T-helper 22 cell (primary cell): Measurements from ENCODE around the gene MSI2.

Experiments
- DNase-seq: peaks from one replicate; pipeline ENCODE4 v3.0.0-alpha.2; 2020; ENCODE audit warnings: low read depth

The MSI2 gene

DNA sequence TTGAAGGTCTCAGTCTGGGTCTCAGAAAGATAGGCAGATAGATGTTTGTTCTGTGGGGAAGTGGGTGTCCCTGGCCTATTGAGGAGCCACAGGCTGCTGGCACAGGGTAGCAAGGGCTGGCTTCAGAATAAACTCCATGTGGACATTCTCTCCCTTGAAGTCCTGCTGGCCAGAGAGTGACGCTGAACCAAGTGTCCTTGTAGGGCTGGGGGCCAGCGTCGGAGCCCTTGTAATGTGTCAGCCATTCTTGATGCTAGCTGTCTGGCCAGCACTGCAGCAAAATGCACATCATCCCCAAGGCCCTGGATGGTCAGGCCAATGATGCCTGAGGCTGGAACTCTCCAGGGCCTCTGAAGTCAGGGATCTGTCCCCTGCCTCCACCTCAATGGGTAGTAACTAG lies 385.4 kb downstream of the MSI2 start:
- DNase-seq: no peak

DNA sequence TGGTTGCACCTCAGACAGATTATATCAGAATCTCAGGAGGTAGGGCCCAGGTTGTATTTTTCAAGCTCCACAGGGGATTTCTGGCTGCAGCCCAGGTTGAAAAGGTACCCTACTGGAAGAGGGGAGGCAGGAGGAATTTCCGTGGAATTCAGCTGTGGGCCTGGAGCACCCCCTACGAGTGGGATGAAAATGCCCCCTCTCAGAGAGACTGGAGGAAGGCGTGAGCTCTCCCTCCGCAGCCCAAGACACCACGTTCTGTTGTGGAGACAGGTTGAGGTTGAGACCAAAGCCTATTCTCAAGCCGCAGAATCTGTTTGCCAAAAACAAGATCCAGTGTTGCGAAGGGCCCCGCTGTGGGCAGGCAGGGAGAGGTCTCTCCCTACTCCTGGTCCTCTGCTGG lies 386.7 kb downstream of the MSI2 start:
- no peak for DNase-seq

DNA sequence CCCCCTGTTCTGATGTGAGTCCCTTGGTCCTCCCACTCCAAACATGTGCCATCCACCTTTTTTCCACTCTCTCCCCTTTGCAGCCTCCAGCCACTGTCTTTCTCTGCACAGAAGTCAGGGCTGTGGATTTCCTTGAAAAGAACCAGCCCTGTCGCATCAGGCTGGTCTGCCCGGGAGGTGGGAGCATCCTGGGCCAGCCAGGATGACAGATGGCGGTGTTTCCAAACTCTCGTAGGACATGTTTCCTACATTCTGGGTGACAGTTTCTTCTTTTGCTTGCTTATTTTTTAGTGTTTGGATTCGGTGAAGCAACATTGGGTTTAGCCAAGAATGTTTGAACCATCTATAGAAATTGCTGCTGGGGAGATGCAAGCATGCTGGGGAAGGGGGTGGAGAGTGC lies 388.0 kb downstream of the MSI2 start:
- DNase-seq: no peak

DNA sequence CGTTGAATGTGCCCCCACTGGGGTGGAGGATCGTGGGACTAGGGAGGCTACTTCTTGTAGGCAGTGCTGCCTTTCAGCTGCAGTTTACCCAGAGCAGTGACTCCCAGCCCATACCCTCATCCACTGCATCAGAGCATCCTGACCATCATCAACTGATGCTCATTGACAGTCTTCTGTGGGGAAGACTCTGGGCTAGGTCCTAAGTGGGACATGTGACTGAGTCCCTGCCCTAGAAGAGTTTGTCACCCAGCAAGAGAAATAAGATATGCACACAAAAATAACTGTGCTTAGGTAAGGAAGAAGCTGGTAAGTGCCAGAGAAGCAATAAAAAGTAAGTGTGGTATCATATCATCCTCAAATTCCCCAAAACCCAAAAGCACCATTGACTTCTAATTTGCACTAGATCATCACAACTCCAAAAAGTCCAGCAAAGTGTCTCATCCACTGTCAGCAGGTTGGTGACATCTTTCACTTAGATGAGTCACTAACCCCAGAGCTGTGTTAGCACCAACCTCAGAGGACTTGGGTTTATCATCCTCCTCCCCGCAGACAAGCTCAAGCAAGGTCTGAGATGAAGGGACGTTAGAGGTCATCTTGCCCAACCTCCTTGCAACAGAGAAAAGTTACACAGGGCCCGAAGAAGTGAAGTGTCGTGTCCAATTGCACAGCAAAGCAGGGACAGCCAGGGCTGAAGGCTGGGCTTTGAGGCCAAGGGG lies 389.8 kb downstream of the MSI2 start:
- DNase-seq: no peak

DNA sequence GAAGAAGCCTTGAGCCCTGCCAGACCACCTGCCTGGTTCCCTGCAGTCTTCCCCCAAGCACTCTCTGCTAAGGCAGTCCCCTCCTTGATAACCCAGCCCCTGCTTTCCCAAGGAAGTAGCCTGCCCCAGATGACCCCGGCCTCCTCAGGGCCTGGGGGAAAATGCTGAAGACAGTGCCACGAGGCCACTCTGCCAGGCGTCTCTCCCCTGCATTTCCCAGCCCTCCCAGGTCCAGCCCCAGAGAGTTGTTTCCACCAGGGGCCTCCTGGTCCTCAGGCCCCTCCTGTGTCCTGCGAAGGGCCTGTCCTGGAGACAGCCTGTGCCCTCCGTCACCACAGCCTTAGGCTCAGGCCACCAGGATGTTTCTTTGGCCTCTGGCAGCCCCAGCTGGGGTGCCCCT lies 392.4 kb downstream of the MSI2 start:
- DNase-seq: no peak

DNA sequence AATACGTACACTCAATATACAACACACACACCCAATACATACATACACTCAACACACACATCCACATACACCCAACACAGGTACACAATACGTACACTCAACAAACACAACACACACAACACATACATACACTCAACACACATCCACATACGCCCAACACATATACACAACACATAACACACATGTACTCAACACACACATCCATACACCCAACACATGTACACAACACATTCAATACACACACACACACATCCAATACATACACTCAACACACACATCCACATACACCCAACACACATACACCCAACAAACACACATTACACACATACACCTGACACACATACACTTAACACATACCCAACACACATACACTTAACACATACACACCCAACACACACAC lies 392.9 kb downstream of the MSI2 start:
- no peak for DNase-seq

DNA sequence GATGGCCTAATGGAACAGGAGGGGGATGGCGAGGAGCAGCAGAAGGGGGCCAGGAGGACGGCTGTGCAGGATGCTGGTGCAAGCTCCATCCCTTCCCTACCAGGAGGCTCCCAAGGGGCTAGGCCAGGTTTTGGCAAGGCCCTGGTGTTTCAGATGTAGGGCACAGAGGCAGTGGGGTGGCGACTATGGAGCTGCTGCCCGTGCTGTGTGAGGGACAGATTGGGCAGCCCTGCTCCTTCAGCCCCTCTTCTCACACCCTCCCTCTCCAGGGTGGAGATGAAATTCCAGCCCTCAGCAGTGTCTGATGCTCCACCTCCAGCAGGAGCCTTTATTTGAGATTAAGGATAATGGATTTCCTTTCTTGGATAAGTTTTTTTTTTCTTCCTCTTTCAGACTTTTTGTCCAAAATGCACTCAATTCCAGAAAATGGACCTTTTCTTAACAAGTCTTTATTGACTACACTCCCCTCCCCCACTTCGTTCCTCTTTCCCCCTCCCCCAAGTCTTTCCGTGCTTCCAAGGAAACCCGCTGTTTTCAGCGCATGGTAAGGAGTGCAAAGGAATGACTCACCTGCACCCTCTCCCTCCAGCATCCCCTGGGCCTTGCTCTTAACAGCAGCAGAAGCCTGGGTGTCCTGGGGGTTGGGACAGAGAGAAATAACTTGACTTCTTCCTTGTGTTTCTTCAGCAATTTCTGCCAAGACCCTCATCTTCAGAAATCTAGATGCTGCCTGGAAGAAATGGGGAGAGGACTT lies 393.6 kb downstream of the MSI2 start:
- no peak for DNase-seq

DNA sequence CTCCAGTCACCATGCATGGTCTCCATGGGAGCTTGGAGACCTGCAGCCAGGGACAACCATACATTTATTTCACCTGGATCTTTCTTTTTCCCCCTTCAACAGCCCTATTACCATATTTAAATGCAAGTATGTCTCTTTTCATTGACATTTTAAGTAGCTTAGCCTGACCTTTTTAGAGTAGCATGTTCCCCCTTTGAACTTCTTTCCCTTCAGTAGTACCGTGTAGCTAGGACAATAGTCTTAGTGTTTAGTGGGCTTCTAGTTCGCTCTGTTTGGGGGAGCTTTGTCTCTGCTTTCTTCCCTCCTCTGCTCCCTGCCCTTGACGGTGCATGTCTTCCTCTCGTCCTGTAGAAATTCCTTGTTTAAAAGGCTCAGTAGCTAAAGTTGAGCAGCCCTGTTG lies 394.2 kb downstream of the MSI2 start:
- DNase-seq: no peak

DNA sequence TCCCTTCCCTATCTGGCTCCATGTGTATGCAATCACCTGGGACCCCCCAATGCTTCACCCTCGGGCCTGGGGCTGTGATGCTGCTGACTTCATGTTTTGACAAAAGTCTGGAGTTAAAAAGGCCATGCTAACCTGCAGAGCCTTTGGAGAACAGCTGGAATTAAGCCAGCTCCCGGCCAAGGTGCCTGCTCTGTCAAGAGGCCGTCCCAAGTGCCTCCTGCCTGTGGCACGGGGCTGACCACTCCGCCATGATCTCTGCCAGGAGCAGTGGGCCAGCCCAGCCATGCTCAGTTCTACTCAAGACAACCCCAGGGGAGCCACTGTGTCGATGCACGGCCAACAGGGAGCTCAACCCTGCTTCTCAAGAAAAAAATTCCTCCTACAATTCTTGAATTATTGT lies 395.1 kb downstream of the MSI2 start:
- DNase-seq: no peak

DNA sequence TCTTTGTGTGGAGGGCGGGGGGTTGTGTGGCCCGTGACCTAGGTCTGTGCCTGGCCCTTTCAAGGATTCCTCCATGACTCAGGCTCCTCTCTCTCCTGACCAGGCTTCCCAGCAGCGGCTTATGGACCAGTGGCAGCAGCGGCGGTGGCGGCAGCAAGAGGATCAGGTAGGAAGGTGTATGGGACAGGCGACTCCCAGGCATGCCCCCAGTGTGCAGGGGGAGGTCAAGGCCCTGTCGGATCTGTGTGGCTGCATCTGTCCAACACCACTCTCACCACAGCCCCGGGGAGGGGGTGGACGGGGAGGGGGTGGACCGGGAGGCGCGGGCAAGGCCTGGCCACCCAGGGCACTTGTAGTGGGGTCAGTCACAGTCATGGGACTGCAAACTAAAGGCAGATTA lies 395.7 kb downstream of the MSI2 start:
- DNase-seq: no peak

DNA sequence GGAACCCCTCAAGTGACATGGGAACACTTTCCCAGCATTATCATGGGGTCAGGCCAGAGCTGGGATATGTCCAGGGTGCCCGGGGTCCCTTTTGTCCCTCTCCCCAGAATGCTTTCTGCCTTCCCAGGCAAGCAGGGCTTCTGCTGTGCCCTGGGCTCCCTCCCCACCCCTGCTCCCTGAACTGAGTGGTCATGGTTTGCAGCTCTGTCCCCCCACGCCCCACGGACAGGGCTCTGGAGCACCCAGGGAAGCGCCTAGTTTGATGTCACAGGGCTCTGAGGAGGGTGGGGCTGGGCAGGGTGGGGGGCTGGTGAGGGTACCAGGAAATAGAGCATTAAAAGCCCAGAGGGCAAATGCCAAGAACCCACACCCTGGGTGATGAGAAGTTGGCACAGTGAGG lies 396.5 kb downstream of the MSI2 start:
- no peak for DNase-seq

DNA sequence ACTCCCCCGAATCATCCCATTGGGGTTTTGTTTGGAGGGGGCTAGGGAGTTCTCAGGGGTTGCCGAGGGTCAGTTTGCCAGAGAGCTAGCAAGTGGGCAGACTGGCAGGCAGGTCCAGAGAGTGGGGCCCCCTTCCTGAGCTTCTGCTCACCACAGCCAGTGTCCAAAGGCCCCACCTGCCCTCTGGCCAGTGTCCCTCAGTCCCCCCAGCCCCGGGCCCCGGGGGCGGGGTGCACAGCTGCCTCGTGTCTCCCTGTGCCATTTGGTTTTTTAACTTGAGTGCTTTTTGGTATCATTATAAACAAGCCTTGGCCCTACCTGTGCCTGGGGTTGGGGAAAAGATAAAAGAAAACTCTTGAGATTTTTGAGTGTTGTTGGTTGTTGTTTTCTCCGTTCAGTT lies 397.0 kb downstream of the MSI2 start:
- DNase-seq: no peak

DNA sequence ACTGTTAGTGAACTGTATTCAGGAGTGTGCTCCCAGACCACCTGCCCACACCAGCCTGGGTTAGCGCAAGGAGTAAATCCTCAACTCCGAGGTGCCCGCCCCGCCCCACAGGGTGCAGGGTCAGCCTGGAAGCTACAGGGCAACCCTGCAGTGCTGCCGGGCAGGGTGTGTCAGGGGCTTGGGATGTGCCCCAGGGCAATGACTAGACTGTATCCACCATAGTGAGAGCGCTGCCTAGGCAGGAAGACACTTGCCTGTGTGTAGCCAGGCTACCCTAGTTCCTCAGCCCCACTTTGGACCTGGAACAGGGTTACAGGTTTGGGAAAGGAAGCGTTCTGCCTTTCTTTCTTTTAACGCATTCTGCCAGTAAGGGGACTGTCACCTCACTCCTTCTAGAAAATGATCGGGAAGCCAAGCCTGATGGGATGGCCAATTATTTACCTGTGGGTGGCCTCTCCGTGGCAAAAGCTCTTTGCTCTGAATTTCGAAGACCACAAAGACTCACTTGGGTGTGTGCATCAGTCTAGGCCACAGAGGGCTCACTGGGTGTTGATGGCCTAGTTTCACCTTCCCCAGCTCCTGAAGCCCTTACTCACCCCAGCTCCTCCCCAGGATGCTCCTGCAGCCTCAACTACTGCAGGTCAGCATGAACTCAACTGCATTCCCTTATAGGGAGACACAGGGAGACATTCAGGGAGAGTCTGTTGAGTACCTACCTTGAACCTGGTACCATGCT lies 397.9 kb downstream of the MSI2 start:
- DNase-seq: no peak

DNA sequence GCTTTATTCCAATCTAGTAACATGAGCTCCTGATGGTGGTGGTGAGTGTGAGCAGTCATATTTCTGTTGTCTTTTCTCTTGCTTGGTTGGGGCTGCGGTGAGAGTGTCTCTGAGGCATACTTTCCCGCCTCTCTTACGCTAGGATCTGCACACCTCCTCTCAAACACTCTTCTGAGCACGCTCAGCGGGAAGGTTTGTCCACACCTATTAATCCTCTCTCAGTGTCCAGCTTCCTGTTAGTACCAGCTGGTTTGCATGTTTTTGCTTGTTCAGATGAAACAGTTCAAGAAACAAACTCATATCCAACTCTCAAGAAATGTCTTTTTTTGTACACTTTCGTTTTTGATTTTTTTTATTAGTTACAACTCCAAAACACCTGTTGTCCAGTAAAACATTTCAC lies 399.2 kb downstream of the MSI2 start:
- no peak for DNase-seq

DNA sequence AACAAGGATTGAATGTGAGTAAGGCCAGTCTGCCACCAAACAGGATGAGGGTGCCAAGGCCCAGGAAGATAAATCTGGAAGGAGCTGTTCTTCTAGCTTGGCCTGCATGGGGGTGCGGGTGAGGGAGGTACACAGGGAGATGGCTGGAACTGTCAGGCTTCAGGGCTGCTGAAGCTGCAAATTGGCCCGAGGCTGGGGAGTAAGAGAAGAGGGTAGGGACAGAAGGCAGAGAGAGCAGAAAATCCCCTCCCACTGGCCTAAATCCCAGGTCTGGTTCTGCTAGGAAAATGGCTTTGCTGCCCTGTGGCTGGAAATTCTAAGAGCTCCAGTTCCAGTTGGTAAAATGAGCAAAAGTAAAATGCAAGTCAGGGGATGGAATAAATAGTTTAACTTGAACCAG lies 400.9 kb downstream of the MSI2 start:
- DNase-seq: no peak

DNA sequence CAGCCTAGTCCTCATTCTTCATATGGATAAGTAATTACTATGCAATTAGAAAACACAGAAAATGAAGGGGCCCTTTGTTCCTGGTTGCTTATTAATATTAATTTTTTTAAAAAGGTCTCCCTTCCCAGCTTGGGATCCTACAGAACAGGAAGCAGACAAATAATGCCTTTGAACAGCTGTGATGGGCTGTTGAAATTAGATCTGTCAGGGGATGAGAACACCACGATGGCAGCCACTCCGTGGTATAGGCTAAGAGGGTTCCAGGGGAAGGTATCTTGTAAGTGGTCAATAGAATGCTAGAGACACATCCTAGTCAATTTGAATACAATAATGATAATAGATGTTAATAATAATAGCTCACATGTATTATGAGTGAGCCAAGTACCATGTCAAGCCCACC lies 405.7 kb downstream of the MSI2 start:
- DNase-seq: no peak

DNA sequence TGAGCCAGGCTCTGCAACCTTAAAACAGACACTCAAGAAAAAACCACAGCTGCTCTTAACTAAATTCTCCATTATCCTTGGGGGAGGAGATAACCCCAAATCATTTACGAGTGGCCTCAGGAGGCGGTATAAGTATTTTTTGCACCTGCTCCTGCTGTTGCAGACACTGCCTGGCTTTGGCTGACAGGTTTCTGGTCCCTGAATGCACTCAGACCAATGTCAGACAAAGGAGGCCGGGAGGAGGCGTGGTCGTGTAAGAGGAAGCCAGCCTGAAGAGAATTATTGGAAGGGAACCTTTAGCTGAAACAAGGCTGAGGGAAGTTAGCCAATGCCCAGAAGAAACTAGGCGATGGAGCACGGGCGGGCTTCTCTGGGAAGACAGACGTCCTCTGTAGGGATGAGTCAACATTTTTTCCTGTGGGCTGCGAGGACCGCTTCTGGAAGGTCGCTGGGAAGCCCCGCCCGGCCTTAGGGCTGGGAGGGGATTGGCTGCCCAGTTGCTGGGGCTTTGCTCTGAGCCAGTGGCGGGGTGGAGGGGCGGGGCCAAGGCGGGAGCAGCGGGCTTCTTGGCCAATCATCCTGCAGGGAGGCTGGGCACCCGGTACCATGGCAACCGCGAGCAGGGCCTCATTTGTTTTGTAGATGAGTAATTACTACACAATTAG lies 406.5 kb downstream of the MSI2 start:
- DNase-seq: peak; percentile 65

DNA sequence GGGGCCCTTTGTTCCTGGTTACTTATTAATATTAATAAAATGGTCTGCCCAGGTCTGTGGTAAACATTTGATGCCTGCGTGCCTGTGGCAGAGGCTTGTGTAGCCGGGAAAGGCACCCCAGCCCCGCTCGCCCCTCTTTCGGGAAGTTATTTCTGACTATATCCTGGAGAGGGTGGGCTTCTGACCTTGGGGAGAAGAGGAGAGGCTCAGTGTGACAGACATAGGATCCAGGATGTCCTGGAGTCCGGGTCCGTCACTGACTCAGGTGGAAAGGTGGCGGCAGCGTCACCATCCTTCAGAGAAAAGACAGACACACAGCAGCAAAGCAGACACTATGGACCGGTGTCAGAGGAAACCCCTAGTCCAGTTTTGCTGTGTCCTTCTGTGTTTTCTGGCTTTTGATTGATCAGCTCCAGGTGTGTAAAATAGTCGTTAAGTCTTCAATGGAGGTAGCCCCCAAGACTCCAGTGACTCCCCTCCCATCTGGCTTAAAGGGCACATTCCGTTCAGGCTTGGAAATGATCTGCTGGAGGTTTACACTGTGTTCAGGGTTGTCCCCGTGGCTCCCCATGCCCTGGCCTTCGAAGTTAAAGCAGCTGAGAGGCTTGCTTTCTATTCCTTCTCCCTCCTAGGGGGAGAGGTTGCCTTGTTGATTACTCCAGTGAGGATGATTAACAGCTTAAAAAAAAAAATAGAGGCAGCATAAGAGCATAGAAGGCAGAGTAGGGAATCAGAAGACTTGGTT lies 407.2 kb downstream of the MSI2 start:
- no peak for DNase-seq

DNA sequence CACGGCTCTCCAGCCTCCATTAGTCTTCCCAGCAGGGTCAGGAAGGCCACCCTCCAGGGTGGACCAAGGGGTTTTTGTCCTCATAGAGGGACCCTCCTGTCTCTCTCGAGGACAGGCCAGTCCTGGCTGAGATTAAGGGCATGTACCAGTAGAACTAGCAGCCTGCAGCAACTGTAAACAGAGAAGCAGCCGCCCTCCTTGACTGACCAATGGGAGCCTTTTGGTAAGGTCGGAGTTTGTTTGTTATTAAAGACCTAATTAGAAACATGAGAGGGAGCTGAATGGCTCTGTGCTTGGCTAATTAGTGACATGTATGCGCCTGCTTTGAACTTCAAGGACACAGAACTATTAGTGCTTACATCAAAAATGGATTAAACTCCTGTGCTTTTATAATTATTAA lies 408.8 kb downstream of the MSI2 start:
- no peak for DNase-seq

DNA sequence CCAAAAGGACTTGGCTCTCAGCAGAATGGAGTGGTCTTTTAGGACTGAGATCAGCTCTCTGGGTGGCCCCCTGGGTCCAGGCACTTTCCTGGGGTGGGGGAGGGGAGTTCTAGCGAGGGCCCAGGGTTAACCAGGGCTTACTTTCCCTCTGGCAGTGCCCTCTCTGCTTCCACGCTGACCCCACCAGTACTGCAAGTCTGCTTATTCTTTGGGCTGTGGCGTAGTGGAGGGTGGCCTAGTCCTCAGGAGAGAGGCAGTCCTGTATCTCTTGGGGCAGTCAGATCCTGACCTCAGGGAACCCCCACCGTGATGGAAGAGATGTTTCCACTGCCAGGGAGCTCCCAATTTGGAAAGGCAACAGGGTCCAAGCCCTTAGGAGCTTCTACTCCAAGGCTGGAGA lies 409.4 kb downstream of the MSI2 start:
- DNase-seq: no peak

DNA sequence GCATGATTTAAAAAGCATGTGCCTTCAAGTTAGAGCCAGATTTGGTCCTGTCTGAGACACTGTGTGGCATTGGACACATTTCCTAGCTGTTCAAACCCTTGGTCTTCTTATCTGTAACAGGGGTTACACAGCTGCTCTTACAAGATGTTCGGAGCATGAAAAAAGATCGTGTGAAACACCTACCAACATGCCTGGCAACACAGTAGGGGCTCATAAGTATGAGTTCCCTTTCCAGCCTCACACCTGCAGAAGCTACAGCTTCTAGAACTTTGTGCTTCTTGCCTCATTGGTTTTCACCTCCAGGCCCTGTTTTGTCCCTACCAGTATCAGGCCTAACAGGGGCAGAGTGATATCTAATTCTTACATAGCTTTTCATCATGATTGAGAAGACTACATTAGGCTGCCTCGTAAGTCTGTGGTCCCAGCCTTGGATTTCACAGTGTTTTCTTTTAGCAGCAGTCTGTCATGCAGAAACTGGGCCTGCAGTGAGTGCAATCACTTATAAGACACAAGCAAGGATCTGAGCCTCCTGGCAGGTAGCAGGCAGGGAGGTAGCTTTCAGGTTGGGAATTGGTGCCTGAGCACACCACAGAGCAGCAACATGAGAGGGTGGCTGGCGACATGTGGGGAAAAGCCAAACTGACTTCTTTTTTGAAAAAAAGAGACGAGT lies 410.0 kb downstream of the MSI2 start:
- no peak for DNase-seq
